Mammary epithelial cell (primary cell): Measurements from ENCODE around the gene TBC1D8.

Experiments used
- EZH2 ChIP-seq: IDR thresholded peaks from 2 replicates; pipeline ENCODE4 v1.6.1; 2012; ENCODE audit warnings: low read length, inconsistent platforms, borderline replicate concordance
- TF ChIP-seq, protein P1 (sequence below), 2 donors: IDR thresholded peaks in 1 of 2; conservative IDR thresholded peaks in 1 of 2; 2 replicates each; pipeline ENCODE4 v1.5.1; 2011 to 2012; ENCODE audit warnings: inconsistent platforms in 2 of 2, low read length in 2 of 2, mild to moderate bottlenecking in 2 of 2, control low read depth in 1 of 2, low read depth in 1 of 2; ENCODE audit not compliant: insufficient read depth in 1 of 2; ENCODE audit errors: extremely low read depth in 1 of 2

DNA sequence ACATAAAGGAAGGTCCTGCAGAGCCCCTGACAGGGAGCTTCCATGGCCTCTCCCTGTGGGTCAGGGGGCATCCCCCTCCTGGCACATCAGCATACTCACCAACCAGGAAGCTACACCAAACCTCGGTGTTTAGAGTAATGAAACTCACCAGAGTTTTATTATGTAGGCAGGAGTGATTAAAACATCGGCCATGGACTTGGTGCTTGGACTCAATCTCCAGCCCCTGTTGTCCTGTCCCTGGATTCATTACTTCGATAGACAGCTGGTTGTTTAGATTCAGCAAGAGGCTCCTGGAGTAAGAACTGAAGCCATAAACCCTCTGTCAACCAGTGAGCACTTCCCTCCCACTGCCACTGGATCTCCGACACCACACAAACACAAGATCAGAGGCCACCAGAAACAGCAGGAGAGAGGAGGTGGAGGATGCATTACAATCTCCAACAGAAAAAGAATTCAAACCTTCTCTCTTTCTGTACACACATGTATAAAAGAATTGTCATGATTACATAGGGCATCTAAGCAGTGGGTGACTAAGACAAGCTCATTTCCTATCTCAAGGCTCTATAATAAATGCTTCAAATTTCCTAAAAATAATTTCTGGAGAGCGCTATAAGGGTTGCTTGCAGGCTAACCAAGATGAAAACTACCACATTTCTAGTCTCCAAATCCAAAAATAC is 27.2 kb downstream of the TBC1D8 start:
- TF ChIP-seq, protein P1, sequence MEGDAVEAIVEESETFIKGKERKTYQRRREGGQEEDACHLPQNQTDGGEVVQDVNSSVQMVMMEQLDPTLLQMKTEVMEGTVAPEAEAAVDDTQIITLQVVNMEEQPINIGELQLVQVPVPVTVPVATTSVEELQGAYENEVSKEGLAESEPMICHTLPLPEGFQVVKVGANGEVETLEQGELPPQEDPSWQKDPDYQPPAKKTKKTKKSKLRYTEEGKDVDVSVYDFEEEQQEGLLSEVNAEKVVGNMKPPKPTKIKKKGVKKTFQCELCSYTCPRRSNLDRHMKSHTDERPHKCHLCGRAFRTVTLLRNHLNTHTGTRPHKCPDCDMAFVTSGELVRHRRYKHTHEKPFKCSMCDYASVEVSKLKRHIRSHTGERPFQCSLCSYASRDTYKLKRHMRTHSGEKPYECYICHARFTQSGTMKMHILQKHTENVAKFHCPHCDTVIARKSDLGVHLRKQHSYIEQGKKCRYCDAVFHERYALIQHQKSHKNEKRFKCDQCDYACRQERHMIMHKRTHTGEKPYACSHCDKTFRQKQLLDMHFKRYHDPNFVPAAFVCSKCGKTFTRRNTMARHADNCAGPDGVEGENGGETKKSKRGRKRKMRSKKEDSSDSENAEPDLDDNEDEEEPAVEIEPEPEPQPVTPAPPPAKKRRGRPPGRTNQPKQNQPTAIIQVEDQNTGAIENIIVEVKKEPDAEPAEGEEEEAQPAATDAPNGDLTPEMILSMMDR (conservative IDR thresholded peaks at IDR 0.05 in 1 of 2, IDR thresholded peaks at IDR 0.05 in 1 of 2; ENCODE audit: extremely low read depth in 1 of 2, insufficient read depth in 1 of 2, low read depth in 1 of 2, low read length in 2 of 2): no peak
- no peak for TF ChIP-seq EZH2
